Cardiac muscle cell (in vitro differentiated cells and primary cell): Measurements from ENCODE around the gene PPM1F. TPM values are rescaled to one million over a fixed set of nuclear protein-coding genes. Genes with fewer than 3 reads are reported as not detected.

Source experiments
- DNase-seq, 2 donors: peaks; one replicate each; pipeline versions ENCODE4 v3.0.0 to v3.0.0-alpha.2; 2010 to 2017; ENCODE audit warnings: low read depth in 1 of 2, low spot score in 1 of 2
- H3K27ac ChIP-seq: fragments of 200-600 bp; sonication (generic); 2 replicates; pipeline ENCODE4 v1.5.1; 2016
- H3K27me3 ChIP-seq: fragments of 200-600 bp; sonication (generic); 2 replicates; pipeline ENCODE4 v1.6.0; 2016; ENCODE audit warnings: control low read depth
- H3K36me3 ChIP-seq: fragments of 200-600 bp; sonication (generic); 2 replicates; pipeline ENCODE4 v1.5.1; 2016; ENCODE audit warnings: control low read depth
- H3K4me1 ChIP-seq: fragments of 200-600 bp; sonication (generic); 2 replicates; pipeline ENCODE4 v1.8.1; 2017; ENCODE audit warnings: low read depth, mild to moderate bottlenecking, mixed run types
- H3K4me3 ChIP-seq: fragments of 200-600 bp; sonication (generic); 2 replicates; pipeline ENCODE4 v1.5.1; 2016; ENCODE audit warnings: mild to moderate bottlenecking
- H3K9me3 ChIP-seq: fragments of 200-600 bp; sonication (generic); 2 replicates; pipeline ENCODE4 v1.5.1; 2017; ENCODE audit warnings: low read depth, mild to moderate bottlenecking, control low read depth
- polyA plus RNA-seq: library from polyadenylated mRNA; unstranded; fragments of >200 nt; fragmentation: Nextera tagmentation; extraction: Ambion mirVana; gene quantifications from 2 replicates; pipeline ENCODE4 v1.2.1, GENCODE V29; 2016
- total RNA-seq: library from RNA; depleted of rRNA; stranded (reverse); fragments of >200 nt; gene quantifications from 2 replicates; pipeline ENCODE4 v1.2.3, GENCODE V29; 2016
- TF ChIP-seq, protein P1 (sequence below): IDR thresholded peaks from 2 replicates; pipeline ENCODE4 v1.5.1; 2012; ENCODE audit warnings: low read depth, mild to moderate bottlenecking, low read length

PPM1F gene
- total and polyA plus RNA-seq, 2 experiments from 2014 or later: 24.4 to 49.8 TPM

DNA sequence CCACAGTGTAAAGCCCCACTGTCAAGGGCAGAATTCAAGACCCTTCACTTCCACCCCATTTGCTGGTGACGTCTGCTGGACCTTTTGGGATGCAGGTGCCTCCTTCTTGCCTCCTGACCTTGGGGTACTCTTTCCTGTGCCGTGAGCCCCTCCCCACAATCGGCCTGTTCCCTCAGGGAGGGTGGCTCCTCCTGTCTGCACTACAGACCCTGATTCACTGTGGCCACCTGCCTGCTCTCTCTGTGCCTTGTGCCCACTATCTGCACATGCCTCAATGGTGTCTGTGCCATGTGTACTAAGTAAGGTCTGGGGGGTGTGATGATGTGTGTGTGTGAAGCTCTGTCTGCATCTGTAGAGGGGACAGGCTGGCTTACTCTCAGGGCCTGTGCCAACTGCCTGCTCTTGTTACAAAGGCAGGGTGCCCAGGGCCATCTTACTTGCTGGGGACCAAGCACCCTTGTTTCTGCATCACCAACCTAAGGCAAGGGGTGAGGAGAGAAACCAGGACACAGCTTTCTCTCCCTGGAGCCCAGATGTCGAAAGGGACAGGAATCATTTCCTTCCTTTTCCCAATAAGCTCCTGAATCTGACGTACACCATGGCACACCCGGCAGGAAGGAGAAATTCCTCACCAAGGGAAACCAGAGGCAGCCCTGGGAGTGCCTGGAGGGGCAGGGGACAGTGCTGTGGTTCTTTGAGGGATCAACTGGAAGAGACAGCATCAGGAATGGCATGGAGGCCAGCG lies 3.7 kb downstream of the PPM1F start:
- H3K27me3 ChIP-seq: no peaks in the 10 kb centered on the region
- TF ChIP-seq, protein P1, sequence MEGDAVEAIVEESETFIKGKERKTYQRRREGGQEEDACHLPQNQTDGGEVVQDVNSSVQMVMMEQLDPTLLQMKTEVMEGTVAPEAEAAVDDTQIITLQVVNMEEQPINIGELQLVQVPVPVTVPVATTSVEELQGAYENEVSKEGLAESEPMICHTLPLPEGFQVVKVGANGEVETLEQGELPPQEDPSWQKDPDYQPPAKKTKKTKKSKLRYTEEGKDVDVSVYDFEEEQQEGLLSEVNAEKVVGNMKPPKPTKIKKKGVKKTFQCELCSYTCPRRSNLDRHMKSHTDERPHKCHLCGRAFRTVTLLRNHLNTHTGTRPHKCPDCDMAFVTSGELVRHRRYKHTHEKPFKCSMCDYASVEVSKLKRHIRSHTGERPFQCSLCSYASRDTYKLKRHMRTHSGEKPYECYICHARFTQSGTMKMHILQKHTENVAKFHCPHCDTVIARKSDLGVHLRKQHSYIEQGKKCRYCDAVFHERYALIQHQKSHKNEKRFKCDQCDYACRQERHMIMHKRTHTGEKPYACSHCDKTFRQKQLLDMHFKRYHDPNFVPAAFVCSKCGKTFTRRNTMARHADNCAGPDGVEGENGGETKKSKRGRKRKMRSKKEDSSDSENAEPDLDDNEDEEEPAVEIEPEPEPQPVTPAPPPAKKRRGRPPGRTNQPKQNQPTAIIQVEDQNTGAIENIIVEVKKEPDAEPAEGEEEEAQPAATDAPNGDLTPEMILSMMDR: no peak
- no peak overlapping the region for H3K27ac ChIP-seq
- H3K9me3 ChIP-seq: no peaks in the 10 kb centered on the region
- no peak for DNase-seq
- peaks cover 16% of the 10 kb centered on the region for H3K4me1 ChIP-seq
- no peak overlapping the region for H3K4me3 ChIP-seq
- peaks cover 2% of the 10 kb centered on the region for H3K36me3 ChIP-seq

DNA sequence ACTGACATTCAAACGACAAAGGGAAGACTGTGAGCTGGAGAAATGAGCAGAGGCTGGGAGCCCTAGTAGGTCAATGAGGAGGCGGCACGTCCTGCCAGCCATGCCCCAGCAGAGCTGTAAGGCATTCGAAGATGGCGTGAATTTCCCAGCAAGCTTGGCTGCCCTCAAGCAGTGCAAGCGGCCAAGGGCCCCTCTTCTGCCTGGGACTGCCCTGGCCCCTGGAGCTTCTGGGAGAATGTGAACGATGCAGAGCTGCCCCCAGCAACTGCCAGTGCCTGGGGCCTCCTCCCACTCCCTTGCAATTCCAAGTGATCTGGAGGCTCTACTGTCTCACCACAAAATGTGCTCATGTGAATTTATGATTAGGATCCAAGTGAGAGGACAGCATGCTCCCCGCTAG lies 4.3 kb downstream of the PPM1F start:
- no peak overlapping the region for H3K27ac ChIP-seq
- no peak overlapping the region for H3K4me3 ChIP-seq
- peaks cover 16% of the 10 kb centered on the region for H3K4me1 ChIP-seq
- no peaks in the 10 kb centered on the region for H3K9me3 ChIP-seq
- TF ChIP-seq, protein P1: no peak
- peak in 1 of 2 donors; percentile 10 for DNase-seq
- no peaks in the 10 kb centered on the region for H3K27me3 ChIP-seq
- H3K36me3 ChIP-seq: peaks cover 2% of the 10 kb centered on the region

DNA sequence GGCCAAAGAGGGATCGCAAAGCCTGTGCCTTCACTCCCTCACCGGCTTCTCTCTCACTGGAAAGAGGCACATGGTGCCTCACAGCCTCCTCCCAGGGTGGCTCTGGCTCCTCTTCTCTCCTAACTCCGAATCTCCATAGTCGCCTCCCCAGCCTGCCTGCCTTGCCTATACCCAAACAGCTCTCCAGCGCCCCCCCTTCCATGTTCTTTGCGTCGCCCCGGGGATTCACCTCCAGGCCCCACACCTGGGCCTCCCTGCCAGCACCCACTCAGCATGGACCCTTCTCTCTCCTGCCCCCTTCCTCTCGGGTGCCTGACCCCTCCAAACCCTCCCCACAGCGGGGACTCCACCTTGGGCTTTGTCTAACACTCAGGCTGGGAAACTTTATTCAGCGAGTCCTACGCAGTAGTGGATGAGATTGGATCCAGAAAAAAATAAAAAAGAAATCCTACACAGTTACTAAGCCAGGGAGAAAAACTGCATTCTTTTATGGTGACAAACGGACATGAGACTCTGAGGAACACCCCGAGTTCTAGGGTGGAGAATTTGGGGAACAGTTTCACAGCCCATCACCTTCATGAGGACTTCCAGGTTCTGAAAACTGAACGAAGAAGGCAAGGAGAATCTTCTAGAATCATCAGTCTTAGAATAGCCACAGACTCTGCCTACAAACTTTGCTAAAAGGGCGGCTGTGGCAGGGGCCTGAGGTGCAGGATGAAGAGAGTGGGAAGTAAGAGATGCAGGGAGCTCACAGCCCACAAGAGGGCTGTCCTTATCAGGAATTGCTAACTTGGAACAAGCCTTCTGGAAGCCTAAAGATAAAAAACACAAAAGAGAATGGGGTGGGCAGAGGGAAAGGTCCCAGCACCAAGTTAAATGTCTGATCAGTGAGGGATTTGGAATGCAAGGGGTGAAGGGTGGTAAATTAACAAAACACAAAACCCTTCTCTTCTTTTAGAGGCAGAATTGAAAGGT lies 5.3 kb downstream of the PPM1F start:
- H3K9me3 ChIP-seq: no peaks in the 10 kb centered on the region
- H3K4me1 ChIP-seq: peaks cover 16% of the 10 kb centered on the region
- peak; percentile 66 to 68 for DNase-seq
- H3K4me3 ChIP-seq: no peak overlapping the region
- TF ChIP-seq, protein P1: peak; percentile 68
- H3K36me3 ChIP-seq: peaks cover 2% of the 10 kb centered on the region
- H3K27ac ChIP-seq: peak overlapping the region; percentile 82
- no peaks in the 10 kb centered on the region for H3K27me3 ChIP-seq

DNA sequence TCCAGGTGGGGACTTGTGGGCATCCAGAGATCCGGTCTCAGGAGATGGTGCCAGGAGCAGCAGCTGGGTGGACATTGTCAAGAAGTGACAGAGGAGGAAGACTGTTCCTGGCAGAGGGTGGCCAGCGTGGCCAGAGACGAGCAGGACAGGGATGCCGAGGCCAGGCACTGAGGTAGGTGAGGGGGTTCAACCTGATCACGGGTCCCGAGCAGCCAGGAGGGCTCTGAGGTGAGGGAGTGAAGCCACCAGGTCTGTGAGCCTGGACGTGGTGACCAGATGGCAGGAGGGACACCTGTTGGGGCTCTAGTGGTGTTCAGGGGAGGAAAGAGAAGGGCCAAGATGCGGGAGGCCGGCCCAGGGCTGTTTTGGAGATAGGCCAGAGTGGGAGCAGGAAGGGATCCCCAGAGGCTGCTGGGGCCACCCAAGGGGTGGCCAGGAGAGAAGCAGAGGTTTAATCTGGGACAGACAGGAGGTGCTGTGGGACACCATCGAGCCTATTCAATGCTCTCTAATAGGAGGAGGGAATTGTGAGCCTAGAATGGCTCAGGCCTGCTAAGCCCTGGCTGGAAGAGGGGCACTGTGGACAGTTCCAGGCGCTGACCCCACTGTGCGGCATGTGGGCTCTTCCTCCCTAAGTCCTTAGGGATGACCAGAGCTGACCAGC lies 6.3 kb downstream of the PPM1F start:
- Histone ChIP-seq H3K27me3 (no peaks in the 10 kb centered on the region), H3K4me1 (peaks cover 12% of the 10 kb centered on the region), H3K36me3 (peaks cover 2% of the 10 kb centered on the region), H3K4me3 (no peak overlapping the region), H3K9me3 (no peaks in the 10 kb centered on the region), H3K27ac (peak overlapping the region; percentile 82)
- TF ChIP-seq, protein P1: no peak
- DNase-seq: no peak
